Glutamatergic neuron (in vitro differentiated cells): Measurements from ENCODE around the gene IDUA. TPM values are rescaled to one million over a fixed set of nuclear protein-coding genes. Genes with fewer than 3 reads are reported as not detected.

Experiments
- DNase-seq: peaks from one replicate; pipeline ENCODE4 v3.0.0; 2022
- H3K27ac Mint-ChIP-seq: one replicate; pipeline ENCODE4 v1.8.0; 2020; ENCODE audit warnings: mild to moderate bottlenecking, mixed read lengths, inconsistent platforms; ENCODE audit not compliant: unreplicated experiment
- H3K27me3 Mint-ChIP-seq: one replicate; pipeline ENCODE4 v1.8.0; 2020; ENCODE audit warnings: mild to moderate bottlenecking, moderate library complexity, mixed read lengths, inconsistent platforms; ENCODE audit not compliant: unreplicated experiment
- H3K36me3 Mint-ChIP-seq: one replicate; pipeline ENCODE4 v1.8.0; 2020; ENCODE audit warnings: mild to moderate bottlenecking, mixed read lengths, inconsistent platforms; ENCODE audit not compliant: unreplicated experiment
- H3K4me1 Mint-ChIP-seq: one replicate; pipeline ENCODE4 v1.8.0; 2020; ENCODE audit warnings: mild to moderate bottlenecking, low read depth, mixed read lengths, inconsistent platforms; ENCODE audit not compliant: unreplicated experiment
- H3K4me3 Mint-ChIP-seq: one replicate; pipeline ENCODE4 v1.8.0; 2020; ENCODE audit warnings: mild to moderate bottlenecking, mixed read lengths, inconsistent platforms; ENCODE audit not compliant: unreplicated experiment
- H3K9me3 Mint-ChIP-seq: one replicate; pipeline ENCODE4 v1.8.0; 2020; ENCODE audit warnings: mild to moderate bottlenecking, moderate library complexity, mixed read lengths, inconsistent platforms; ENCODE audit not compliant: unreplicated experiment
- total RNA-seq: library from RNA; stranded (reverse); fragmentation: NEBNext Ultra II Directional; extraction: Animal tissue kit (Norgen Biotek cat#: 25700); gene quantifications from one replicate; pipeline ENCODE4 v1.2.1, GENCODE V29; 2021; ENCODE audit not compliant: unreplicated experiment
- TF ChIP-seq, protein P1 (sequence below): fragments of 200-600 bp; sonication (generic); IDR thresholded peaks from one replicate; pipeline ENCODE4 v1.5.0; 2021; ENCODE audit not compliant: partially characterized antibody, unreplicated experiment

Gene IDUA
- total RNA-seq, 1 donor from 2014 or later = 20.3 TPM

DNA sequence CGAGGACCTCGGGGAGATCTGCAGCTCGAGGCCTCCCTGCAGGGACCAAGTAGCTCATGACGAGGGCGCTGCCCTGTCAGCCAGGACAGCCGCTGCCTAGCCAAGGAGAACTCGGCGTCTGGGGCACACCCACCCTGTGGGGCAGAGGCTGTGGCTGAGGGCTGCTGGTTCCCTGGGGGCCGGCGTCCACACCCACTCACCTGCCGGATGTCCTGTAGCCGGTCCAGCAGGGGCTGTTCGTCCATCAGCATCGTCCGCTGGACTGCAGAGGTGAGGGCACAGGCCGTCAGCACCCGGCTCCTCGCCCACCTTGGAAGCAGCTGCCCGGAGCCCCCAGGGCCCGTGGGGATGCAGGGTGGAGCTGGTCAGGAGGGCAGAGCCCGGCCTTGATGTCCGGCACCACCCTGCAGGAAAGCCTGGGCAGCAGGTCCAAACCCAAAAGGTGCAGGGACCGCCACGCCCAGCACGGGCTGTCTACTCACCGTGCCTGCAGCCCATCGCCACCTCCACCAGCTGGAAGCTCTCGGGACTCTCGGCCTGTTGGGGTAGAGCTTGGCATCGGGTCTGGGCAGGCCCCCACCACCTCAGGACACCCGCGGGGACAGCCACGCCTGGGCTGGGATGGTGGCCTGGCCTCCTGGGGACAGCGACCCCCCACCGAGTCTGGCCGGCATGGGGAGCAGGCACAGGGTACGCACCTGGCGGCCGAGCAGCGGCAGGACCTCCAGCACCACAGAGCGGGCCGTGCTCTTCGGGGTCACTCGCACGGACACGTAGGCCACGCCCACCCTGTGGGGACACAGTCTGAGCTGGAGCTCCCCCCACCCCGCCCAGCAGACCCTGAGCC is 20.4 kb upstream of the IDUA start:
- Mint-ChIP-seq H3K36me3 (no peaks in the 10 kb centered on the region), H3K4me3 (no peak overlapping the region), H3K27ac (no peak overlapping the region), H3K9me3 (peaks cover 3% of the 10 kb centered on the region), H3K4me1 (peaks cover 8% of the 10 kb centered on the region), H3K27me3 (peaks cover 8% of the 10 kb centered on the region)
- TF ChIP-seq, protein P1, sequence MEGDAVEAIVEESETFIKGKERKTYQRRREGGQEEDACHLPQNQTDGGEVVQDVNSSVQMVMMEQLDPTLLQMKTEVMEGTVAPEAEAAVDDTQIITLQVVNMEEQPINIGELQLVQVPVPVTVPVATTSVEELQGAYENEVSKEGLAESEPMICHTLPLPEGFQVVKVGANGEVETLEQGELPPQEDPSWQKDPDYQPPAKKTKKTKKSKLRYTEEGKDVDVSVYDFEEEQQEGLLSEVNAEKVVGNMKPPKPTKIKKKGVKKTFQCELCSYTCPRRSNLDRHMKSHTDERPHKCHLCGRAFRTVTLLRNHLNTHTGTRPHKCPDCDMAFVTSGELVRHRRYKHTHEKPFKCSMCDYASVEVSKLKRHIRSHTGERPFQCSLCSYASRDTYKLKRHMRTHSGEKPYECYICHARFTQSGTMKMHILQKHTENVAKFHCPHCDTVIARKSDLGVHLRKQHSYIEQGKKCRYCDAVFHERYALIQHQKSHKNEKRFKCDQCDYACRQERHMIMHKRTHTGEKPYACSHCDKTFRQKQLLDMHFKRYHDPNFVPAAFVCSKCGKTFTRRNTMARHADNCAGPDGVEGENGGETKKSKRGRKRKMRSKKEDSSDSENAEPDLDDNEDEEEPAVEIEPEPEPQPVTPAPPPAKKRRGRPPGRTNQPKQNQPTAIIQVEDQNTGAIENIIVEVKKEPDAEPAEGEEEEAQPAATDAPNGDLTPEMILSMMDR = no peak
- no peak for DNase-seq

DNA sequence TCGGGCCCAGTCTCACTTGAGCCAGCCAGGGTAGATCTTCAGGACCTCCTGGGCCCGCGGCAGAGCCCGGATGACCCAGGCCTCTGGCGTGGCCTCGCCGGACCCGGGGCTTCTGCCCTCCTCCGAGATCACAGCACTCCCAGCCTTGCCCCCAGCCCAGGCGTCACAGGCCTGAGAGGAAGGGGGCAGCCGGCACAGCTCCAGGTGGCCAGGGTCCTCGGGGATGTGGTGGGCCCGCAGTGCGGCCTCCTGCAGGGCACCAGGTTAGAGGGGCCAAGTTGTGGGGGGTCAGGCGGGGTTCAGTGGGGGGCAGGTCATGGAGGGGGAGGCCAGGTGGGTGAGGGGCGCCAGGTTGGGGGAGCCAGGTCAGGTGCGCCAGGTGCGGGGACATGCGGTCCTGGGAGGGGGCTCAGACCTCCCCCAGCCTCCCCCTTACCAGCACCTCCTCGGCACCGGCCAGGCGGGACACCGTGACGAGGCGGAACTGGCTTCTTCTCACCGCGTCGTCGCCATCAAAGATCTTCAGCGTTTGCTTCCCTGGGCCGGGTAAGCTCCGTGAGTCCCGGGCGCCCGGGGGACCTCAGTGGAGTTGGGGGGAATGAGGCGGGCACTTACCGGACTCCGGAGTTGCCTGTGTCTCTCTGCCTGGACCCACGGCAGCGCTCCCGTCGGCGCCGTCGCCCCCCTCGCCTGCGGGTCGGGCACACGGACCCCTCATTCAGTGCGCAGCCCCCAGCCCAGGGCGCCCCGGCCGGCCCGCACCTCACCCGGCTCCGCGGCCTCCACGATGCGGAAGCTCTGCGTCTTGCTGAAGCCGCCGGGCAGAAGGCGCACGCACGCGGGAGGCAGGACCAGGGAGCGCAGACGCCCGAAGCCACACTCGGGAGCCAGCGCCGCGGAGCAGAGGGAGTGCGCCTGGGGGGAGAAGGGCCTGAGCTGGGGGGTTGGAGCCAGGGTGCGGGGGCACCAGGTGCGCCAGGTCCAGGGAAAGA is 19.4 kb upstream of the IDUA start:
- Mint-ChIP-seq H3K36me3 (no peaks in the 10 kb centered on the region), H3K4me1 (peaks cover 8% of the 10 kb centered on the region), H3K4me3 (no peak overlapping the region), H3K27me3 (peaks cover 6% of the 10 kb centered on the region), H3K9me3 (no peaks in the 10 kb centered on the region), H3K27ac (no peak overlapping the region)
- peak; percentile 62 for DNase-seq
- TF ChIP-seq, protein P1 = no peak

DNA sequence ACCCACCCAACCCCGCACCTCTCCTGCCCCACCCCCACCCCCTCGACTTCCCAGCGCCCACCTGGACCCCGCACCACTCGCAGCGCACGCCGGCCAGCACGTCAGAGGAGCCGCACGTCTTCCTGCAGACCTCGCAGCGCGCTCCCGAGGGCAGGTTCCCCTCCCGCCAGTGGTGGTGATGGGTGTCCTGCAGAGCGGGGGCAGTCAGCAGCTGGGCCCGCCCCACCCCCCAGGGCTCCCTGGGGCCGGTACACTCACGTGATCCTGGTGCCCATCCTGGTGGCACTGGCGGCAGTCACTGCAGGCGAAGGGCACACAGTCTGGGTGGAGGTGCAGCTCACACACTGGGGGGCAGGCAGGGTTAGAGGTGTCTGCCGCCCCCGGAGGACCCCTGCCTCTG is 18.6 kb upstream of the IDUA start:
- DNase-seq = no peak
- Mint-ChIP-seq H3K27ac (no peak overlapping the region), H3K36me3 (no peaks in the 10 kb centered on the region), H3K4me1 (peaks cover 8% of the 10 kb centered on the region), H3K4me3 (no peak overlapping the region), H3K9me3 (no peaks in the 10 kb centered on the region), H3K27me3 (peaks cover 6% of the 10 kb centered on the region)
- TF ChIP-seq, protein P1 = no peak

DNA sequence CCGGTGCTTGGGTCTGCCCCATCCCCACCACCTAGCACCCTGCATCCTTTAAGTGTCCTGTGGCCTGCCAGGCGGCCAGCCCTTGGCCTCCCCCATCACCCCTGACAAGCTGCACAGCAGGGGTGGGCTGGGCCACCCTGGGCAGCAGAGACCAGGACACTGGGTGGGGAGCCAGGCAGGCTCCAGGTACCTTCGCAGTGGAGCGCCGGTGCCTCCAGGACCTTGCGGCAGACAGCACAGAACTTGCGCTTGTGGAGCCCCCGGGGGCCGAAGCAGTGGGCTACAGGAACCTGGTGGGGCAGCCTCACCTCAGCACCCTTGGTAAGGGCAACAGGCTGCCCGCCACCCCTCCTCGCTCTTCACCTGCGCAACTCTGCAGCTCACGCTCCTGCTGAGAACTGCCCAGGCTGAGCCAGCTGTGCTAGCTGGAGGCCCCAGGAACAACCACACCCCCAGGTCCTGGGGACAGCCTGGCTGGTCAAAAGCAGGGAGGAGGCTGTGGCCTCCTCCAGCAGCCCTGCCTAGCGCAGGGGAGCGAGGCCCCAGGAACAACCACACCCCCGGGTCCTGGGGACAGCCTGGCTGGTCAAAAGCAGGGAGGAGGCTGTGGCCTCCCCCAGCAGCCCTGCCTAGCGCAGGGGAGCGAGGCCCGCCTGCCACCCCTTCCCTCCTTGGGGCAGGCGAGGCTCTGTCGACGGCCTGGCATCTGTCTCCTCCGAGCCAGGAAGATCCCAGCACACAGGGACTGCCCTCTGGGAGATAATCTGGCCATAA is 18.0 kb upstream of the IDUA start:
- TF ChIP-seq, protein P1 = no peak
- H3K4me1 Mint-ChIP-seq = peaks cover 8% of the 10 kb centered on the region
- H3K27ac Mint-ChIP-seq = peak overlapping the region; percentile 11

More for the DNA sequence above, 18.0 kb upstream of the IDUA start:
- Mint-ChIP-seq H3K27me3 (peaks cover 6% of the 10 kb centered on the region), H3K4me3 (peak overlapping the region; percentile 25), H3K9me3 (no peaks in the 10 kb centered on the region), H3K36me3 (no peaks in the 10 kb centered on the region)
- DNase-seq = no peak
